Psoas muscle (tissue), 8 donors: ENCODE measurements around the gene PACS2. TPM values are rescaled to one million over a fixed set of nuclear protein-coding genes. Genes with fewer than 3 reads are reported as not detected.
A peak's percentile ranks its signal among the peaks of the same experiment; 100 is the strongest.

Experiments
- ATAC-seq, 4 donors: fragments of 200-7000 bp; cut with Tn5 transposase; one replicate each; pipeline ENCODE4 v1.9.1; 2020; ENCODE audit warnings: moderate library complexity in 3 of 4, mild to moderate bottlenecking in 2 of 4
- DNase-seq, 2 donors: peaks; one replicate each; pipeline ENCODE4 v3.0.0-alpha.2; 2020
- H3K27ac ChIP-seq: fragments of 200-600 bp; one replicate; pipeline ENCODE4 v1.8.0; 2022
- H3K27me3 ChIP-seq, 3 donors: fragments of 200-600 bp in 1 of 3; one replicate each; pipeline versions ENCODE4 v1.6.1 to v1.8.0; 2013 to 2022; ENCODE audit warnings: low read length in 2 of 3, mild to moderate bottlenecking in 2 of 3, moderate library complexity in 1 of 3; ENCODE audit not compliant: insufficient read depth in 3 of 3
- H3K36me3 ChIP-seq, 2 donors: fragments of 200-600 bp in 1 of 2; one replicate each; pipeline versions ENCODE4 v1.6.1 to v1.8.0; 2013 to 2022; ENCODE audit warnings: low read depth in 1 of 2, mild to moderate bottlenecking in 1 of 2, moderate library complexity in 1 of 2; ENCODE audit not compliant: insufficient read depth in 1 of 2
- H3K4me1 ChIP-seq: fragments of 200-600 bp; one replicate; pipeline ENCODE4 v1.8.0; 2022
- H3K4me3 ChIP-seq: fragments of 200-600 bp; one replicate; pipeline ENCODE4 v1.8.0; 2022; ENCODE audit warnings: mild to moderate bottlenecking
- H3K9me3 ChIP-seq: fragments of 200-600 bp; one replicate; pipeline ENCODE4 v1.8.0; 2022
- CTCF ChIP-seq: fragments of 200-600 bp; IDR thresholded peaks from one replicate; pipeline ENCODE4 v1.8.0; 2022; ENCODE audit warnings: antibody characterized with exemption
- WGBS, 3 donors: extraction: QIAGEN DNeasy Blood & Tissue Kit; methylation state at CpG; one replicate each; pipeline versions ENCODE4 v1.1.6 to v1.1.7; 2013; 5-methylcytosine and 5-hydroxymethylcytosine counted together
- intact Hi-C, 2 donors: fragments of 100-400 bp; cut with DNase I; formaldehyde crosslinking; loops; one replicate each; pipeline versions ENCODE4 v1.11.0 to v1.14.2; 2022
- polyA plus RNA-seq, 3 donors: library from polyadenylated mRNA; stranded (reverse); fragments of 200-250 nt; gene quantifications; one replicate each; pipeline ENCODE4 v1.2.3, GENCODE V29; 2013
- total RNA-seq, 4 donors: library from RNA; stranded (reverse); fragmentation: NEBNext Ultra II Directional in 2 of 4; extraction: Animal tissue kit (Norgen Biotek cat#: 25700) in 2 of 4; gene quantifications; one replicate each; pipeline versions ENCODE4 v1.2.1 to v1.2.4, GENCODE V29; 2021 to 2023
- donor health status: healthy with polysubstance abuse.
- donor health status: DM: no; HTN: no; CAD: no; lungs with moderate emphysema.
- donor health status: Bipolar disorder and iron deficiency.
- donor health status: healthy.
- donor health status: DM: yes; HTN: yes; CAD: no.
- donor health status: DM: no; HTN: no; CAD: no.
- donor health status: DM: no; HTN: no; CAD: no.
- donor health status: DM: yes; HTN: yes; CAD: no.

The PACS2 gene
- total and polyA plus RNA-seq, 7 donors: 57.1 to 83.1 (median 72.8) TPM

GRCh38 chr14:105437723-105438500, 123.4 kb downstream of the PACS2 start:
- DNase-seq: no peak
- ATAC-seq: no peak
- Histone ChIP-seq H3K36me3 (peaks cover 0 to 4% of the 10 kb centered on the region in 2 donors), H3K4me1 (no peaks in the 10 kb centered on the region), H3K27me3 (no peaks in the 10 kb centered on the region), H3K27ac (no peak overlapping the region), H3K9me3 (no peaks in the 10 kb centered on the region), H3K4me3 (no peak overlapping the region)
- intact Hi-C loops: no loop called here
- no peak for TF ChIP-seq CTCF
- 88 to 93% (median 91%) methylated on average over 17 to 18 of the region's 18 CpGs for WGBS, 3 donors

GRCh38 chr14:105439179-105439578, 124.6 kb downstream of the PACS2 start:
- ATAC-seq (no peak), DNase-seq (no peak)
- Histone ChIP-seq H3K27ac (no peak overlapping the region), H3K27me3 (no peaks in the 10 kb centered on the region), H3K4me3 (no peak overlapping the region), H3K9me3 (no peaks in the 10 kb centered on the region), H3K36me3 (peaks cover 0 to 4% of the 10 kb centered on the region in 2 donors), H3K4me1 (no peaks in the 10 kb centered on the region)
- WGBS, 3 donors: 87 to 91% (median 89%) methylated on average over 11 of the region's 11 CpGs
- TF ChIP-seq CTCF: no peak
- intact Hi-C loops: no loop called here

GRCh38 chr14:105439710-105440553, 125.4 kb downstream of the PACS2 start:
- TF ChIP-seq CTCF: peak; percentile 15
- no peak overlapping the region for H3K27ac ChIP-seq
- H3K9me3 ChIP-seq: no peaks in the 10 kb centered on the region
- peaks cover 0 to 4% of the 10 kb centered on the region in 2 donors for H3K36me3 ChIP-seq
- H3K4me1 ChIP-seq: no peaks in the 10 kb centered on the region
- peak in 1 of 2 donors; percentile 57 for DNase-seq
- H3K4me3 ChIP-seq: no peak overlapping the region
- ATAC-seq: peak; percentile 31 to 69 (median 53)
- 77 to 81% (median 80%) methylated on average over 30 to 33 of the region's 33 CpGs for WGBS, 3 donors
- H3K27me3 ChIP-seq: no peaks in the 10 kb centered on the region
- intact Hi-C loops: loop anchor here in 1 of 2 donors (10.0 kb wide), 1 partner anchor 85 kb away; the partner anchor contains the start of gene TMEM121

GRCh38 chr14:105440554-105440900, 126.0 kb downstream of the PACS2 start:
- intact Hi-C loops: loop anchor here in 1 of 2 donors (10.0 kb wide), 1 partner anchor 84 kb away; the partner anchor contains the start of gene TMEM121
- DNase-seq (no peak), ATAC-seq (peak in 1 of 4 donors; percentile 13)
- Histone ChIP-seq H3K9me3 (no peaks in the 10 kb centered on the region), H3K4me1 (no peaks in the 10 kb centered on the region), H3K27ac (no peak overlapping the region), H3K4me3 (no peak overlapping the region), H3K27me3 (no peaks in the 10 kb centered on the region), H3K36me3 (peaks cover 0 to 4% of the 10 kb centered on the region in 2 donors)
- WGBS, 3 donors: 85 to 92% (median 86%) methylated on average over 15 of the region's 15 CpGs
- TF ChIP-seq CTCF: no peak
